ENCODE results near the gene KCNK3.
"Not testable (repeated sequence)": the region's sequence is repeated elsewhere in the genome, so short reads cannot be mapped to it uniquely, and the experiment has no call there.

Gene KCNK3

GRCh38 chr2:26665296-26665695 is 27.2 kb upstream of the KCNK3 start:
- DNase-seq (ENCODE audit: extremely low read depth in 1 of 2, low read depth in 1 of 2), result not testable (repeated sequence)

- no peak for DNase-seq (ENCODE audit: extremely low read depth in 1 of 2, low read depth in 1 of 2)
Measured at GRCh38 chr2:26666671-26667070, 25.9 kb upstream of the KCNK3 start.

GRCh38 chr2:26668041-26668440 is 24.5 kb upstream of the KCNK3 start:
- no peak for DNase-seq (ENCODE audit: extremely low read depth in 1 of 2, low read depth in 1 of 2)

- DNase-seq (ENCODE audit: extremely low read depth in 1 of 2, low read depth in 1 of 2), result no peak
Measured at GRCh38 chr2:26668856-26669750, 23.4 kb upstream of the KCNK3 start.

GRCh38 chr2:26670171-26670570 is 22.4 kb upstream of the KCNK3 start:
- no peak for DNase-seq (ENCODE audit: extremely low read depth in 1 of 2, low read depth in 1 of 2)

- no peak for DNase-seq (ENCODE audit: extremely low read depth in 1 of 2, low read depth in 1 of 2)
Measured at GRCh38 chr2:26670931-26671460, 21.5 kb upstream of the KCNK3 start.

- no peak for DNase-seq (ENCODE audit: extremely low read depth in 1 of 2, low read depth in 1 of 2)
Measured at GRCh38 chr2:26671691-26672090, 20.8 kb upstream of the KCNK3 start.

- no peak for DNase-seq (ENCODE audit: extremely low read depth in 1 of 2, low read depth in 1 of 2)
Measured at GRCh38 chr2:26672112-26672817, 20.3 kb upstream of the KCNK3 start.

GRCh38 chr2:26672818-26673393 is 19.6 kb upstream of the KCNK3 start:
- no peak for DNase-seq (ENCODE audit: extremely low read depth in 1 of 2, low read depth in 1 of 2)

GRCh38 chr2:26674002-26674751 is 18.3 kb upstream of the KCNK3 start:
- DNase-seq (ENCODE audit: extremely low read depth in 1 of 2, low read depth in 1 of 2), result no peak

- DNase-seq (ENCODE audit: extremely low read depth in 1 of 2, low read depth in 1 of 2), result no peak
Measured at GRCh38 chr2:26674771-26675170, 17.8 kb upstream of the KCNK3 start.

GRCh38 chr2:26675651-26676255 is 16.8 kb upstream of the KCNK3 start:
- no peak for DNase-seq (ENCODE audit: extremely low read depth in 1 of 2, low read depth in 1 of 2)

GRCh38 chr2:26678035-26678434 is 14.5 kb upstream of the KCNK3 start:
- no peak for DNase-seq (ENCODE audit: extremely low read depth in 1 of 2, low read depth in 1 of 2)

- DNase-seq (ENCODE audit: extremely low read depth in 1 of 2, low read depth in 1 of 2), result no peak
Measured at GRCh38 chr2:26679867-26680266, 12.7 kb upstream of the KCNK3 start.

GRCh38 chr2:26681656-26682055 is 10.9 kb upstream of the KCNK3 start:
- DNase-seq (ENCODE audit: extremely low read depth in 1 of 2, low read depth in 1 of 2), result no peak

- no peak for DNase-seq (ENCODE audit: extremely low read depth in 1 of 2, low read depth in 1 of 2)
Measured at GRCh38 chr2:26682155-26682554, 10.4 kb upstream of the KCNK3 start.

GRCh38 chr2:26683583-26683982 is 8.9 kb upstream of the KCNK3 start:
- DNase-seq (ENCODE audit: extremely low read depth in 1 of 2, low read depth in 1 of 2), result no peak

GRCh38 chr2:26685341-26685740 is 7.2 kb upstream of the KCNK3 start:
- no peak for DNase-seq (ENCODE audit: extremely low read depth in 1 of 2, low read depth in 1 of 2)

GRCh38 chr2:26685989-26686839 is 6.3 kb upstream of the KCNK3 start:
- no peak for DNase-seq (ENCODE audit: extremely low read depth in 1 of 2, low read depth in 1 of 2)

GRCh38 chr2:26687328-26687727 is 5.2 kb upstream of the KCNK3 start:
- no peak for DNase-seq (ENCODE audit: extremely low read depth in 1 of 2, low read depth in 1 of 2)
